Smooth muscle cell (in vitro differentiated cells): ENCODE data around the gene ALCAM. TPM values are rescaled to one million over a fixed set of nuclear protein-coding genes. Genes with fewer than 3 reads are reported as not detected.

ENCODE experiments used
- DNase-seq: peaks from one replicate; lab custom pipeline; 2025; ENCODE audit not compliant: unreplicated experiment; lab: John Stamatoyannopoulos, UW
- H2AFZ ChIP-seq: fragments of 200-600 bp; sonication (generic); 2 replicates; pipeline ENCODE4 v1.6.0; 2016; ENCODE audit warnings: antibody characterized with exemption, low read depth, mild to moderate bottlenecking
- H3F3A ChIP-seq: fragments of 200-600 bp; sonication (generic); 2 replicates; pipeline ENCODE4 v1.6.0; 2017; ENCODE audit warnings: antibody characterized with exemption, low read depth
- H3K27ac ChIP-seq: fragments of 200-600 bp; sonication (generic); 2 replicates; pipeline ENCODE4 v1.5.1; 2016; ENCODE audit warnings: low read depth, mild to moderate bottlenecking
- H3K27me3 ChIP-seq: fragments of 200-600 bp; sonication (generic); 2 replicates; pipeline ENCODE4 v1.6.1; 2016; ENCODE audit warnings: low read depth, mild to moderate bottlenecking
- H3K36me3 ChIP-seq: fragments of 200-600 bp; sonication (generic); 2 replicates; pipeline ENCODE4 v1.5.1; 2016; ENCODE audit warnings: low read depth
- H3K4me1 ChIP-seq: fragments of 200-600 bp; sonication (generic); 2 replicates; pipeline ENCODE4 v1.5.1; 2016; ENCODE audit warnings: low read depth
- H3K4me2 ChIP-seq: fragments of 200-600 bp; sonication (generic); 2 replicates; pipeline ENCODE4 v1.6.0; 2016; ENCODE audit warnings: mild to moderate bottlenecking
- H3K4me3 ChIP-seq: fragments of 200-600 bp; sonication (generic); 2 replicates; pipeline ENCODE4 v1.5.1; 2016; ENCODE audit warnings: mild to moderate bottlenecking
- H3K79me2 ChIP-seq: fragments of 200-600 bp; sonication (generic); 2 replicates; pipeline ENCODE4 v1.6.0; 2016; ENCODE audit warnings: low read depth, mild to moderate bottlenecking
- H3K9ac ChIP-seq: fragments of 200-600 bp; sonication (generic); 2 replicates; pipeline ENCODE4 v1.6.0; 2016; ENCODE audit warnings: low read depth
- H3K9me3 ChIP-seq: fragments of 200-600 bp; sonication (generic); replicated peaks from 2 replicates; pipeline ENCODE4 v1.5.1; 2016; ENCODE audit warnings: low read depth
- H4K20me1 ChIP-seq: fragments of 200-600 bp; sonication (generic); 2 replicates; pipeline ENCODE4 v1.6.0; 2016; ENCODE audit warnings: low read depth
- CTCF ChIP-seq: fragments of 200-600 bp; sonication (generic); IDR thresholded peaks from 2 replicates; pipeline ENCODE4 v1.5.1; 2017; ENCODE audit warnings: borderline replicate concordance, mild to moderate bottlenecking, antibody characterized with exemption; ENCODE audit not compliant: insufficient read depth, poor library complexity, severe bottlenecking
- WGBS: methylation state at CpG from one replicate; pipeline ENCODE4 v1.1.7; 2016; ENCODE audit warnings: low lambda C conversion rate; 5-methylcytosine and 5-hydroxymethylcytosine counted together
- polyA plus RNA-seq: library from polyadenylated mRNA; unstranded; fragments of >200 nt; fragmentation: Nextera tagmentation; extraction: Ambion mirVana; gene quantifications from 2 replicates; pipeline ENCODE4 v1.2.1, GENCODE V29; 2016
- total RNA-seq: library from RNA; depleted of rRNA; stranded (reverse); fragments of >200 nt; gene quantifications from 2 replicates; pipeline ENCODE4 v1.2.3, GENCODE V29; 2014

Gene ALCAM
- total and polyA plus RNA-seq, 2 experiments from 2014 or later: 110 to 314 TPM

- no peak overlapping the region for H2AFZ ChIP-seq
- no peak overlapping the region for H3K4me2 ChIP-seq
- no peaks in the 10 kb centered on the region for H3K9me3 ChIP-seq
- no peak for TF ChIP-seq CTCF
- no peaks in the 10 kb centered on the region for H3K27me3 ChIP-seq
- no peaks in the 10 kb centered on the region for H4K20me1 ChIP-seq
- no peaks in the 10 kb centered on the region for H3F3A ChIP-seq
- 95% methylated on average over 5 of the region's 5 CpGs for WGBS
- no peaks in the 10 kb centered on the region for H3K4me1 ChIP-seq
- H3K9ac ChIP-seq: no peak overlapping the region
- no peak overlapping the region for H3K27ac ChIP-seq
- DNase-seq: no peak
- H3K4me3 ChIP-seq: no peak overlapping the region
- no peaks in the 10 kb centered on the region for H3K79me2 ChIP-seq
- H3K36me3 ChIP-seq: no peaks in the 10 kb centered on the region
These were observed 21.6 kb upstream of the ALCAM start for GRCh38 chr3:105345156-105345555.

GRCh38 chr3:105347625-105348302 lies 18.9 kb upstream of the ALCAM start:
- WGBS: 95% methylated on average over 3 of the region's 3 CpGs
- Histone ChIP-seq H3K79me2 (no peaks in the 10 kb centered on the region), H3K4me1 (no peaks in the 10 kb centered on the region), H3F3A (no peaks in the 10 kb centered on the region), H3K4me2 (no peak overlapping the region), H3K4me3 (no peak overlapping the region), H2AFZ (no peak overlapping the region), H3K36me3 (no peaks in the 10 kb centered on the region), H3K9ac (no peak overlapping the region), H3K27me3 (no peaks in the 10 kb centered on the region), H3K9me3 (no peaks in the 10 kb centered on the region), H3K27ac (no peak overlapping the region), H4K20me1 (no peaks in the 10 kb centered on the region)
- DNase-seq: no peak
- no peak for TF ChIP-seq CTCF

GRCh38 chr3:105348307-105348706 lies 18.4 kb upstream of the ALCAM start:
- no peak overlapping the region for H2AFZ ChIP-seq
- no peak for DNase-seq
- WGBS: 84% methylated on average over 1 of the region's 1 CpG
- H4K20me1 ChIP-seq: no peaks in the 10 kb centered on the region
- no peaks in the 10 kb centered on the region for H3K36me3 ChIP-seq
- peaks cover 3% of the 10 kb centered on the region for H3K4me1 ChIP-seq
- H3K4me3 ChIP-seq: no peak overlapping the region
- no peak overlapping the region for H3K9ac ChIP-seq
- no peaks in the 10 kb centered on the region for H3K9me3 ChIP-seq
- no peaks in the 10 kb centered on the region for H3K79me2 ChIP-seq
- no peaks in the 10 kb centered on the region for H3F3A ChIP-seq
- H3K4me2 ChIP-seq: no peak overlapping the region
- H3K27me3 ChIP-seq: no peaks in the 10 kb centered on the region
- no peak overlapping the region for H3K27ac ChIP-seq
- TF ChIP-seq CTCF: no peak
